ENCODE data around the gene NR2C2AP.
"Not testable (repeated sequence)": the region's sequence is repeated elsewhere in the genome, so short reads cannot be mapped to it uniquely, and the experiment has no call there.

The NR2C2AP gene, protein sequence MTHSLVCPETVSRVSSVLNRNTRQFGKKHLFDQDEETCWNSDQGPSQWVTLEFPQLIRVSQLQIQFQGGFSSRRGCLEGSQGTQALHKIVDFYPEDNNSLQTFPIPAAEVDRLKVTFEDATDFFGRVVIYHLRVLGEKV

DNA sequence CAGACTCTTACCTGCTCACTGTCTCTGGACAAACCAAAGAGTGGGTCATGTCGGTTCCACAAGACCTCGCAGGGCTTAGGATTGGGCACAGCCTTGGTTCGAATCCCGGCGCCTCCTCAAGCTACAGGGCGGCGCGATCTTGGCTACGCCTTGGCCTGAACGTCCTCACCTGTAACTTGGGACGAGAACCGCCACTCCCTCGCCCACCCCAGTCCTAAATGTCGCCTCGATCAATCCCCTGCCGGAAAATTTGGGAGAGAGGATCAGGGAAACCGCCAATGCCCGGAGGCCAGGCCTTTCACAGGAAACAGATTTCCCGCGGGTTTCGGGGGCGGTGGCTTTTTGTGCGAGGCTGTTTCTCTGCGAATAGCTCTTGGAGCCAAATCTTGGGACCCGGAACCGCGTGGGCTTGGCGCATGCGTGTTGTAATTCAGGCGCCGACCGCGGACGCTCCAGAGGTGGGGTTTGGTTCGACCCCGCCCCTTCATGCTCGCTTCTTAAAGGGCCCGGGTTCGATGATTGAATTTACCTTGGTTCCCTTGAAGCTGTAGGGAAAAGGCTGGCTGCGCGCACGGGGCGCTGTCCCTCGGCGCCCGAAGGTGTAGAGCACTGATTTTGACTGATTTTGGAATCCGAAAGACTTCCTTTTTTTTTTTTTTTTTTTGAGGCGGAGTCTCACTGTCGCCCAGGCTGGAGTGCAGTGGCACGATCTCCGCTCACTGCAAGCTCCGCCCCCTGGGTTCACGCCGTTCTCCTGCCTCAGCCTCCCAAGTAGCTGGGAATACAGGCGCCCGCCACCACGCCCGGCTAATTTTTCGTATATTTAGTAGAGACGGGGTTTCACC, at the start of gene NR2C2AP:
Gene NR2C2AP (minus strand): TSS at position 403 of the 845 bp plus-strand sequence. CDS start 354 bp downstream, at position 49.
- DNase-seq = peak; percentile 91

DNA sequence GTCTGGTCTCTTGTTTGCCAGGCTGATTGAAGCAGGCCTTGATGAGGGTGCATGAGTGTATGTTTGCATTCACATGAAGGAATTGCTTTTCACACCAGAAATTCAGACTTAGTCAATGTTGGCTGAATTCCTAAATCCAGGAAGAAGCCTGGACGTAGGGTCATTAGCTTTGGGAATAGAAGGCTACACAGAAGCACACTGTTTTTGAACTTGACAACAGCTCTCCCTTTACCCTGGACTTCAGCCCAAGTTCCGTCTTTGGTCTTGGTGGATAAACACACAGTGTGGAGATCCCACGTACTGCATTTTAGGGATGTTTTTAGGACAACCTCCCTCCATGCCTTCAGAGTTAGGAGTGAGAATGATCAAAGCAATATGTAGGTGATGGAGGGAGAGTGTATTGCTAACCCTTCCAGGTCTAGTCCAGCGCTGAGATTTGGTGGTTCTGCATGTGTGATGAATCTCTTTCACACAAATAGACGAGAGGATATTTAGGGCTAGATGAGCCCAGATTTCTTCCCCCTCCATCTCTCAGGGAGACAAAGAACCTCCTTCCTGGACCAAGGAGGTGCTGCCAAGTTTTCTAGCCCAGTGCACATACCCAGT, 47.1 kb upstream of the NR2C2AP start:
- no peak for DNase-seq

DNA sequence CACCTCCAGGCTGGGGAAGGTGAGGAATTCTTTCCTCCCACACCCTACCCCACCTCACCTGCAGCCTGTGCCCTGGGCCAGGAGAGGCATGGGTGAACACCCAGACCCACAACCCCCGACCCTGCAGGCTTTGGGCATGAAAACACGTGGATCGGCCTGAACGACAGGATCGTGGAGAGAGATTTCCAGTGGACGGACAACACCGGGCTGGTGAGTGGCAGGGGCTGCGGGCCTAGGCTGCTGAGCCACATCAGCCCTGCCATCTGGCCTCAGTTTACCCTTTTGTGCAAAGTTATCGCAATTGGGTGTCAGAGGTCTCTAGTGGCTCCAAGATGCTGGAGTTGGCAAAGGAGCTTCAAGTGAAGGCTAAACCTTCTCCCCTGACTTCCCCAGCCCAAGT, 37.3 kb upstream of the NR2C2AP start:
- DNase-seq = no peak

DNA sequence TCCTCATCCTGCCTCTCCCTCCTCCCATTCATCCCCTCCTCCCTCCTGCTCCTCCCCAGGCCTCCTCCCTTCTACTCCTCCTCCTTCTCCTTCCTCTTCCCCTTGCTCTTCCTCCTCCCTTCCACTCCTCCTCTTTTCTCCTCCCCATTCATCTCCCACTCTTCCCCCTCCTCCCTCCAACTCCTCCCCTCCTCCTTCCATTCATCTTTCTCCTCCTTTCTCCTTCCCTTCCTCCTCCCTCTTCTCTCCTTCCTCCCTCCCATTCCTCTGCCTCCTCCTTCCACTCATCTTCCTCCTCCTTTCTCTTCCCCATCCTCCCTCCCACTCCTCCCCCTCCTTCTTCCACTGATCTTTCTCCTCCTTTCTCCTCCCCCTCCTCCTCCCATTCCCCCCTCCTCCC, 36.5 kb upstream of the NR2C2AP start:
- DNase-seq = no peak

DNA sequence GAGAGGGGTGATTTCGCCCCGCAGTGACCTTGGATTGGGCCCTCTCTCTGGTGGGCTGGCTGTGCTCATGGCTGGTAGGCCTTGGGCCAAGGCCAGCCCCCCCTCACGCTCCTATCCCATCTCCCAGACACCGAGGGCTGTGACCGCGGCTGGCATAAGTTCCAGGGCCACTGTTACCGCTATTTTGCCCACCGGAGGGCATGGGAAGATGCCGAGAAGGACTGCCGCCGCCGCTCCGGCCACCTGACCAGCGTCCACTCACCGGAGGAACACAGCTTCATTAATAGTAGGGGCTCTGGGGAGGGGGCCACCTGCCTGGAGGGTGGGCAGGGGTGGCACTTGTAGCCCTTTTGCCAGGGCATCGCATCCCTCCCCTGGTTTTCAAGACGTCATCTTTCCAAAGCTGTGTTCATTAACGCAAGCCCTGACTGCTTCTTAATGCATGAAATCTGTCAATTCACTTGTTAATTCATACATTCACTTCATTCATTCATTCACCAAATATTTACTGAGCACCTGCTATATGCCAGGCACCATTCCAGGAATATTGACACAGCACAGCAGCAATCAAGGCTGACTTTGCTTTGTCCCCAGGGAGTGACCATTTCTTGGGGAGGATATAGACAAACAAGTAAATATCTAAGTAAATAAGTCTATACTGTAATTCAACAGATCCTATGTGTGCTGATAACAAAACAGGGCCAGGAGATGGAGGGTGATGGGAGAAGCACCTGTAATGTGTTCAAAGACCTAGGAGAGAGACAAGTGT, 35.1 kb upstream of the NR2C2AP start:
- DNase-seq = no peak

DNA sequence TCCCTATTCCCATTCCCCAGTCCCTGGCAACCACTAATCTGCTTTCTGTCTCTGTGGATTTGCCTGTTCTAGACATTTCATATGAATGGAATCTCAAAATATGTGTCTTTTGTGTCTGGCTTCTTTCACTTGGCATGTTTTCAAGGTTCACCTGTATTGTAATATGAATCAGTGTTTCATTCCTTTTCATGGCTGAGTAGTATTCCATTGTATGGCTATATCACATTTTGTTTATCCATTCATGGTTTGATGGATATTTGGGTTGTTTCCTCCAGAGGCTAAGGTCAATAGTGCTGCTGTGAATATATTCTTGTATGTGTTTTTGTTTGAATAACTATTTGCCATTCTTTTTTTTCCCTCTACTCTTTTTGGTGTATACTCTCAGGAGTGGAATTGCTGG, 33.0 kb upstream of the NR2C2AP start:
- DNase-seq = no peak

DNA sequence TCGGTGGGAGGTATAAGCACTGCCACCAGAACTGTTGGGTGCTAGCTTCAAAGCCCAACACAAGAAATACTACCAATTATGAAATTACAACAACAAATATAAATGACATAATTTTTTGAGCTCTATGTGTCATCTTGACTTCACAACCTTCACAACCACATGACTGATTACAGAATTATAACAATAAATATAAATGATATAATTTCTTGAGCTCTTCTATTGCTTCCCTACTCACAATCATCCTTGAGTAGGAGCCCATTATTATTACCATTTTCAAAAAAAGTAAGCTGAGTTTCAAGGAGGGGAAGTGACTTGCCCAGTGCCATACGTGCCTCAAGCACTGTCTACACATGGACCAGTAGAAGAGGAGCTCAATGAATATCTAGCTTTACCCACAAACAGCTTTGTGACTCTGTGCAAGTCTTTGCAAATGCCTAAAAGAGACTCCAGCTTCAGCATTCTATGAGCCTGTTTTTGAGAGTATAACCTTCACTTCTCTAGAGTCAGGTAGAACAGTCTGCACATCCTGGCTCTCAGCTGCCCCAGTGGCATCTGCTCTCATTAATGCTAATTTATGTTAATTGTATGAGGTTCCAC, 31.1 kb upstream of the NR2C2AP start:
- DNase-seq = no peak

DNA sequence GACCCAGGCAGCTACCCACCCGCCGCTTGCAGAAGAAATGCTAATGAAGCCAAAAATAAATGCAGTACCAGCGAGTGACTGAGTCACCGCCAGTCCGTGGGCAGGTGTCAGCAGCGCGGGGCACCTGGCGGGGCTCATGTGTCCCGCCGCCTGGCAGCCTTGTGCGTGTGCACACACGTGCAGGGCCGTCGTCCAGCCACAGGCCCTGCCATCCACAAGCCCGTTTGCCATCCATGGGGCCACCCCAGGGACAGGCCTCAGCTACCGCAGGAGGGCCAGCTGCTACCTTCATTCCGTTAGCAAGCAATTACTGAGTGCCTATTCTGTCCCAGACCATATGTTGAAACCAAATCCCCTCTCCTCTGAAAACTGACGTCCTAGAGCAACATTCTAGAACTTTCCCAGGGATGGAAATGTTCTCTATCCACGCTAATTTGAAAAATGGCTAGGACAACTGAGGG, 29.1 kb upstream of the NR2C2AP start:
- DNase-seq = no peak

DNA sequence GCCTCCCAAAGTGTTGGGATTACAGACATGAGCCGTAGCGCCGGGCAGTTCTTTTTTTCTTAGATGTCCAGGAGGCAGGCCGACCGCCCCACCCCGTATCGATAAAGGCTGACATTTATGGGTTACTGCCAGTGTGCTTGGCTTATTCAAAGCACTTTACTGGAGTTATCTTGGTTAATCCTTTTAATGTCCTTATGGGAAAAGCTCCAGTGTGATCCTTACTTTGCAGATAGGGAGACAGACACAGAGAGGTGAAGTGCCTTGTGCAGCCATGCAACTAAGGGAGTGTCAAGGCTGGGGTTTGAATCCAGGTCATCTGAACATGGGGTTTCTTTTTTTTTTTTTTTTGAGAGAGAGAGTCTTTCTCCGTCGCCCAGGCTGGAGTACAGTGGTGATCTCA, 27.8 kb upstream of the NR2C2AP start:
- DNase-seq = no peak

DNA sequence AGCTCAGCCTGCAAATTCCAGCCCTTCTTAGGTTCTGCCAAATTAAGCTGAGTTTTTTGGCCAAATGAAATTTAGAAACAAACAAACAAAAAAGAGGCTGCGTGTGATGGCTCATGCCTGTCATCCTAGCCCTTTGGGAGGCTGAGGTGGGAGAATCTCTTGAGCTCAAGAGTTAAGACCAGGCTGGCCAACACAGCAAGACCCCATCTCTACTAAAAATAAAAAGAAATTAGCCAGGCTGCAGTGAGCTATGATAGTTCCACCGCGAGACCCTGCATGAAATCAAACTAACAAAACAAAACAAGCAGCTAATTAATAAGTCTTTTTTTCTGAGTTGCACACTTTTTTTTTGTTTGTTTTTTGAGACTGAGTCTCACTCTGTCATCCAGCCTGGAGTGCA, 26.5 kb upstream of the NR2C2AP start:
- no peak for DNase-seq

DNA sequence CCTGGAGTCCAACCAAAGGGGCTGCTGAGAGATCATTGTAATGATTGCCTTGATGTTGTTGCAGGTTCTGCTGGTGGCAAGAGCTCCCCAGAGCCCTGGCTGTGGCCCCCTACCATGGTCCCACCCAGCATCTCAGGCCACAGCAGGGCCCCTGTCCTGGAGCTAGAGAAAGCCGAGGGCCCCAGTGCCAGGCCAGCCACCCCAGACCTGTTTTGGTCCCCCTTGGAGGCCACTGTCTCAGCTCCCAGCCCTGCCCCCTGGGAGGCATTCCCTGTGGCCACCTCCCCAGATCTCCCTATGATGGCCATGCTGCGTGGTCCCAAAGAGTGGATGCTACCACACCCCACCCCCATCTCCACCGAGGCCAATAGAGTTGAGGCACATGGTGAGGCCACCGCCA, 24.0 kb upstream of the NR2C2AP start:
- DNase-seq = no peak

DNA sequence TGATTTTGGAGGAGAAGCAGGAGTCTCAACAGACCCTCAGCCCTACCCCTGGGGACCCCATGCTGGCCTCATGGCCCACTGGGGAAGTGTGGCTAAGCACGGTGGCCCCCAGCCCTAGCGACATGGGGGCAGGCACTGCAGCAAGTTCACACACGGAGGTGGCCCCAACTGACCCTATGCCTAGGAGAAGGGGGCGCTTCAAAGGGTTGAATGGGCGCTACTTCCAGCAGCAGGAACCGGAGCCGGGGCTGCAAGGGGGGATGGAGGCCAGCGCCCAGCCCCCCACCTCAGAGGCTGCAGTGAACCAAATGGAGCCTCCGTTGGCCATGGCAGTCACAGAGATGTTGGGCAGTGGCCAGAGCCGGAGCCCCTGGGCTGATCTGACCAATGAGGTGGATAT, 23.4 kb upstream of the NR2C2AP start:
- DNase-seq = no peak

DNA sequence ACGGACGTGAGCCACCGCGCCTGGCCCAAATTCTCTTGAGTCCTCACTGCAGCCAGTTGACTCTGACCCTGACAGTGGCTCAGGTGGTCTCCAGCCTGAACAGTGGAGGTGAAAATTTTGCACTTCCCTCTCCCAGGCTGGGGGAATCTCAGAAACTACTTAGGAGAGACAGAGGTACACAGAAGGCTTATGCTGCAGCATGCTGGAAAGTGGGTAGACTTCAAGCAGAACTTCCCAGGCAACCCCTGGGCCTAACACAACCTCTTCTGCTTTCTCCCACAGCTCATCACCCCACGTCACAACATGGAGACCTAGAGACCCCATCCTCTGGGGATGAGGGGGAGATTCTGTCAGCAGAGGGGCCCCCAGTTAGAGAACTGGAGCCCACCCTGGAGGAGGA, 23.0 kb upstream of the NR2C2AP start:
- no peak for DNase-seq

DNA sequence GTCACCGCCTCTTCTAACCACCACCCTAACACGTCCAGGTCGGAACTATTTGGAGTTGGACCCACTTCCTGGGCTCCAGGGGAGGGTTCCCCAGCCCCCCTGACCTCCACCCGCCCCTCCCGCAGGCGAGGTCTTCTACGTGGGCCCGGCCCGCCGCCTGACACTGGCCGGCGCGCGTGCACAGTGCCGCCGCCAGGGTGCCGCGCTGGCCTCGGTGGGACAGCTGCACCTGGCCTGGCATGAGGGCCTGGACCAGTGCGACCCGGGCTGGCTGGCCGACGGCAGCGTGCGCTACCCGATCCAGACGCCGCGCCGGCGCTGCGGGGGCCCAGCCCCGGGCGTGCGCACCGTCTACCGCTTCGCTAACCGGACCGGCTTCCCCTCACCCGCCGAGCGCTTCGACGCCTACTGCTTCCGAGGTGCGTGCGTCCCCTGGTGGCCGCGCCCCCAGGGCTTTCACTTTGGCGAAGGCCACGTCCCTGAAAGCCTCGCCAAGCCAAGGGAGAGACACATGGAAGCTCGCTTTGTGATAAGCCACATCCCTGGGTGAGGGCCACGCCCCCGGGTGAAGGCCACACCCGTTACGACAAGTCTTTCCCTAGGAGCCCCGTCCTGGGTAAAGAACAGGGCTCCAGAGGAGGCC, 21.8 kb upstream of the NR2C2AP start:
- DNase-seq = peak; percentile 60

DNA sequence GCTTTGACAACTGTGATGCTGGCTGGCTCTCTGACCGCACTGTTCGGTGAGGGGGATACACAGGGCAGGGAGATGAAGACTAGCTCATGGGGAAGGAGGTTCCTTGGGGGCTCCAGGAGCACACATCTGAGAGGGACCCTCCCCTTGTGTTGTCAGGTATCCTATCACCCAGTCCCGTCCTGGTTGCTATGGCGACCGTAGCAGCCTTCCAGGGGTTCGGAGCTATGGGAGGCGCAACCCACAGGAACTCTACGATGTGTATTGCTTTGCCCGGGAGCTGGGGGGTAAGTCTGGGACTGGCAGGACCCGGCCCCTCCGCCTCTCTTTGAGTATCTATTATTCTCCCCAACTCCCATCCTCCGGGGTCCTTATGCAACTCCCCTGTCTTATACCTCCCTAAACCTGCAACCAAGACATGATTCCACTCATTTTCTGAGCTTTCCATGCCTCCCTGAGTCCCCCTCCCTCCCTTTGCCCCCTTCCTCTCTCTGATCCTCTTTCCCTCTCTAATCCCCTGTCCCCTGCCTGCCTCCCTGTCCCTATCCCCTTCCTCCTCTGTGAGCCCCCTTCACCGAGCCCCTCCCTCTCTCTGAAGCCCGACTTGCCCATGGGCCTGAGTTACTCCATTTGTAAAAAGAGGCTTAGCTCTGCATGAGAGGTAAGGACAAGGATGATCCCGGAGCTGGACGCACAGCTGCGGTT, 21.1 kb upstream of the NR2C2AP start:
- no peak for DNase-seq

DNA sequence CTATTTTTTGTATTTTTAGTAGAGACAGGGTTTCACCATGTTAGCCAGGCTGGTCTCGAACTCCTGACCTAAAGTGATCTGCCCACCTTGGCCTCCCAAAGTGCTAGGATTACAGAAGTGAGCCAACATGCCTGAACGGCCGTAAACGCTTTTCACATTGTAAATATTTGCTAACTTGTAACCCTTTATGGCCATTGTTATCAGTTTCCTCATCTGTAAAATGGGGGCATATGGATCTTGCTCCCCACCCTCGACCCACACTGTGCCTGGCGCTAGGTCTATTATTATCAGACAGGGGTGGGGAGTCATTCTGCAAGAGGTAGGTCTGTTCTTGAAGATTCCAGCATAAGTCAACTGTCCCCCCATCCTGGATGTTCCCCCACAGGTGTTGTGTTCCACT, 20.4 kb upstream of the NR2C2AP start:
- DNase-seq = no peak

DNA sequence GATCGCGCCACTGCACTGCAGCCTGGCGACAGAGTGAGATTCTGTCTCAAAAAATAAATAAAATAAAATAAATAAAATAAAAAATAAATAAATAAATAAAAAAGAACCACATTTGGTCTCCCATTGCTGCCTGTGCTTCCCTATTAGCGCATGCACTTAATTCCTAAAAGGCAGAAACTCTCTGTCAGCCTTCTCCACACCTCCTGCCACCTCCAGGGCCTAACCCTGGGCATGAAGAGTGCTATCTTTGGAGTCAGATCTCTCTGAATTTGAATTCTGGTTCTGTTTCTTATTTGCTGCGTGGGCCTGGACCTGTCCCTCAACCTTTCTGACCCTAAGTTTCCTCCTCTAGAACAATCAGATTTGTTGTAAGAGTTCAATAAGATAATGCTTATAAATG, 19.8 kb upstream of the NR2C2AP start:
- DNase-seq = no peak

DNA sequence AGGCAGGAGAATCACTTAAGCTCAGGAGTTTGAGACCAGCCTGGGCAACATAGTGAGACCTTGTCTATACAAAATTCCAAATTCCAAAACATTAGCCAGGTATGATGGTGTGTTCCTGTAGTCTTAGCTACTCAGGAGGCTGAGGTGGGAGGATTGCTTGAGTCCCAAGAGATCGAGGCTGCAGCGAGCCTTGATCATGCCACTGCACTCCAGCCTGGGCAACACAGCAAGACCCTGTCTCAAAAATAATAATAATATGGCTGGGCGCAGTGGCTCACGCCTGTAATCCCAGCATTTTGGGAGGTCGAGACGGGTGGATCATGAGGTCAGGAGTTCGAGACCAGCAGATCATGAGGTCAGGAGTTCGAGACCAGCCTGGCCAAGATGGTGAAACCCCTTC, 17.8 kb upstream of the NR2C2AP start:
- not testable (repeated sequence) for DNase-seq

DNA sequence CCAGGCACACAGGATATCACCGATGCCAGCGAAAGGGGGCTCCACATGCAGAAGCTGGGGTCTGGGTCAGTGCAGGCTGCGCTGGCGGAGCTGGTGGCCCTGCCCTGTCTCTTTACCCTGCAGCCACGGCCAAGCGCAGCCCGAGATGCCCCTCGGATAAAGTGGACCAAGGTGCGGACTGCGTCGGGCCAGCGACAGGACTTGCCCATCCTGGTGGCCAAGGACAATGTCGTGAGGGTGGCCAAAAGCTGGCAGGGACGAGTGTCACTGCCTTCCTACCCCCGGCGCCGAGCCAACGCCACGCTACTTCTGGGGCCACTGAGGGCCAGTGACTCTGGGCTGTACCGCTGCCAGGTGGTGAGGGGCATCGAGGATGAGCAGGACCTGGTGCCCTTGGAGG, 15.7 kb upstream of the NR2C2AP start:
- no peak for DNase-seq

DNA sequence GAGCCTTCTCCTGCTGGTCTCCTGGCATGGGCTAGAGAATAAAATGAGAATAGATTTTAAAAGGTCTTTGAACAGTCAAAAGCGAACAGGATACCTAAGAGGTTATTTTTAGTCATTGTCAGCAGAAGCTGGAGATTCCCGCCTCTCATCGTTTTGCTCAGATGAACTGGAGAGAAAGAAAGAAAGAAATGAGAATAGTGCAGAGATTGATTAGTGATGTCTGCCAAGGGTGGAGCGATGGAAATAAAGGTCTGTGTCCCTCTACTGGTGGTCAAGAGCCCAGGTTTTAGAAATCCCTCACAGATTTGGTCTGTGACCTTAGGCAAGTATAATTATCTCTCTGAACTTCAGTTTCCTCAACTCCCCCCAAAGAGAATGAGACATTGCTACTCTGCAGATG, 13.9 kb upstream of the NR2C2AP start:
- DNase-seq = no peak

DNA sequence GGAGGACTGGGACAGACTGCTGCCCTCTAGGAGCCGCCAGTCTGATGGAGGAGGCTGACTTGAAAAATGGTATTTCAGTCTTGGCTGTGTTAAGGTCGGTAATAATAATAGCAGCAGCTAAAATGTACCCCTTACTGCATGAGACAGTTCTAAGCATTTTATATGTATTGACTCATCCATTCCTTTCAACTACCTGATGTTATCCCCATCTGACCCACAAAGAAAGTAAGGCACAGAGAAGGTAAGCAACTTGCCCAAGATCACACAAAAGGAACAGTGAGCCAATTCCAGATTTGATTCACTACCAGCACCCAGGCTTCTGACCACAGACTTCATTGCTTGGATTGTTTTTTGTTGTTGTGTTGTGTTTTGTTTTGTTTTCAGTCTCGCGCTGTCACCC, 12.6 kb upstream of the NR2C2AP start:
- no peak for DNase-seq

DNA sequence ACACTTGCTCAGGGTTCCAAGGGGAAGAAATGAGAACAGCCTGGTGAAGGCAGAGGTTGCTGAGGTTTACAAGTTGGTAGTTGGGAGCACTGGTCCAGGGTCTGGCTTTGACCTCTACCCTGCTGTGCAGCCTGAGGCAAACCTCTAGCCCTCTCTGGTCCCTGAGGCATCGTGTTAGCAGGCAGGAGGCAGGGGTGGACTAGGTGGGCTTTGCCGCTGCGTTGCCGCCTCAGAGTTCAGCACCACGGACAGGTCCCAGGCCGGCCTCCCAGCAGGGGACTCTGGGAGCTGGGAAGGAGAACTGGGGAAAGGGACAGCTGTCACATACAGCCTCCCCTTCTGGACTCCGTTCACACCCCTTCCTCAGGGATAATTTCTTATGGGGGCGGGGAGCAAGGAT, 11.7 kb upstream of the NR2C2AP start:
- peak; percentile 69 for DNase-seq

All from retina (tissue), 1 donor.